HG03457 (cell line): ENCODE data around the gene C16orf78.
"Not testable (repeated sequence)": the region's sequence is repeated elsewhere in the genome, so short reads cannot be mapped to it uniquely, and the experiment has no call there.

Experiments
- ATAC-seq: cut with Tn5 transposase; IDR thresholded peaks from one replicate; pipeline ENCODE4 v1.9.1; 2021; ENCODE audit warnings: moderate number of reproducible peaks; ENCODE audit not compliant: unreplicated experiment

Gene C16orf78

DNA sequence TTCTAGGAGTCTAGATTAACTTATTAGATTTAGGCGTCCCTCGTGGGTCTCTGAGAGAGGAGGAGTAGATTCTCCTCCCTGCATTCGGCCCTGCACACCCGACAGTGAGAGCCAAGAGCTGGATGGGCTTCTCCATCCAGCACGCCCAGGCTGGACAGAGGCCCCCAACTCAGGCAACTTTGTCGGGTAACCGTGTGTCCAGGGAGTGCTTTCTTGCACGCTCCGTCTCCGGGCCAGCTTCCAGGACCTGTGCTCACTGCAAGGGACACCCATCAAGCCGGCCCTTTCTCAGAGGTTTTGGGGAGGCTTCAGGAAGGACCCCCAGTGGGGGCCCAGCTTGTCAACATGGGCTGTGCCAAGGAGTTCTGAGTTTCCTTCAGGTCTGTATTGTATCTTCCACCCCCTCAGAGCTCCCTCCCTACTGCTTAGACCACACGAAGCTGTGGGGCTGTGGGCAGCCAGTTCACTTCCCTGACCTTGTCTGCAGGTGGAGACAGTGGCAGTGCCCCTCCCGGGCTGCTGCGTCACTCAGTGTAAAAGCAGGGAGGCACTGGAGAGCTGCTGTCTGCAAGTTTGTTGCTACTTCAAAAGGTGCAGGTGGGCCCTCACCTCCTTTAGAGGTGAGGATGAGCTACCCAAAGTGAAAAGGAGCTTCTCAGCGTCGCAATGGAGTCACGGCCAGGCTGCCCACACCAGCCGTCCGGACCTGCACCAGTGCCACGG lies 24.0 kb upstream of the C16orf78 start:
- ATAC-seq = no peak

DNA sequence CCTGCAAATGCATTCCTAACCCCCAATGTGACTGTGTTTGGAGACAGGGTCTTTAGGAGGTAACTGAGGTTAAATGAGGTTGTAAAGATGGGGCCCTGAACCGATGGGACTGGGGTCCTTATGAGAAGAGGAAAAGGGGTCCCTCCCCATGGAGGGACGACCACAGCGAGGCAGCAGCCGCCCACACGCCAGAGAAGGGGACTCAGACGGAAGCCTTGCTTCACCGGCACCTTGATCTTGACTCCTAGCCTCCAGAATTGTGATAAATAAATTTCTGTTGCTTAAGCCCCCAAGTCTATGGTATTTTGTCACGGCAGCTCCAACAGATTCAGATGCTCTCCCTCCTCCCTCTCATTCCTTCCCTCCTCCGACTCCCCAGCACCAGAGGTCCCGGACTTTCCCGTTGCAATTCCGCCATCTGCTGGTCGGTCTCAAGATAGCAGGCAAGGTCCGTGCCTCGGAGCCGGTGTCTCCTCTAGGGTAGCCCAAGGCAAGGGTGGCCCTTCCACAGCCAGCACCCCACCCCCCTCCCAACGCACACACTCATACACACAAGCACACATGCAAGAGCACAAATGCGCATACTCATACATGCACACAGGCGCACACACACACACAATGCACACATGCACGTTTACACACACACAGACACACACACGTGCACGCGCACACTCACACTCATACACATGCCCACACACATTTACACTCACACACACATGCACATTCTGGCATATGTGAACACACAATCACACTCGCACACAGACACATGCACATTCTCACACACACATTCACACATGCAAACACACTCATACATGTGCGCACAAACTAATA lies 23.1 kb upstream of the C16orf78 start:
- no peak for ATAC-seq

DNA sequence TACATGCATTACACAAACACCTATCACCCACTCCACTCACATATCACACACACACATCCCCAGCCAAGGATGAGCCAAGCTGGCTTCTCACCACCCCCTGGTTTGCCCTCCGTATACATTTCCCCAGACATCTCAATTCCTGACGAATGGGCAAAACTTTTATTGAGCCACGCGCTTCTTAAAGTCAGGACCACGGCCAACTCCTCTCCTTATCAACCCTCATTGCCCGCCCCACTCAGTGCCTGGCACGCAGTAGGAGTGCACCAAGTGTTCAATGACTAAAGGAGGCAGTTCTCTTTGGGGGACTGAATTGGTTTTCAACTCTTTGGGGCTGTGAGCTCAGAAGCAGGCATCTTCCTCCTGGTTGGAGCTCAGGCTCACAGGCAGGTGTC lies 22.5 kb upstream of the C16orf78 start:
- ATAC-seq = no peak

DNA sequence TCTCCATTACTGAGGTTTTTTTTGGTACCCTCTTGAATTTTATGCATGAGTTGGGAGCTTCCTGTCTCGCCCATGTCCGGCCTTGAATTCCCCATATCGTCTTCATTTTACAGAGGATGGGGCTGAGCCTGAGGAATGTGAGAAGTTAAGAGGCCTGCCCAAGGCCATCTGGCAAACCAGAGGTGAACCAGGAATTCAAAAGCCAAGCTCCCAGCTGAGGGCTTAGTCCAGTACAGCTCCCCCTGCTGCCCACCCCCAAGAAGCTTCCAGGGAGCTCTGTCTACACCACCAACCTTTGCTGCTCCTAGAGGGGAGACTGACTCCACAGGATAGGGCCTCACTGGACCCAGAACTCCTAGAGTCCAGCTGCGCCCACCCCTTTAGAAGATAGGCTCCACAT lies 20.7 kb upstream of the C16orf78 start:
- ATAC-seq = no peak

DNA sequence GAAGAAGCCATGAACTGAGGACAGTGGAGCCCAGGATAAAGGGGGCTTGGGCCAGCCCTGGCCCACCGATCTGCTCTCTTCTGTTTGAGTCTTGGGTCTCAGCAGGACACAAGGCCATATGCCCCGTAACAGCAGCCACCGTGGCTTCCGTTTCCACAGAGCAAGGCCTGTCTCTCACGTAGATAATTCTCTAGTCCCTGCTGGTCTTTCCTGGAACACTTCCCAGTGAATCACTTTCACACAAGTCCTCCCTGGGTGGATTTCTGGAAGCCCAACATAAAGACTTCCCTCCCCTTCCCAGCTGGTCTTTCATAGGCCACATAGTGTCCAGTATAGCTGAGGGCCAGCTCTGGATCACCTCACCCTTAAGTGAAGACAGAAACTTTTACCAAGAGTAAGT lies 19.9 kb upstream of the C16orf78 start:
- ATAC-seq = no peak

DNA sequence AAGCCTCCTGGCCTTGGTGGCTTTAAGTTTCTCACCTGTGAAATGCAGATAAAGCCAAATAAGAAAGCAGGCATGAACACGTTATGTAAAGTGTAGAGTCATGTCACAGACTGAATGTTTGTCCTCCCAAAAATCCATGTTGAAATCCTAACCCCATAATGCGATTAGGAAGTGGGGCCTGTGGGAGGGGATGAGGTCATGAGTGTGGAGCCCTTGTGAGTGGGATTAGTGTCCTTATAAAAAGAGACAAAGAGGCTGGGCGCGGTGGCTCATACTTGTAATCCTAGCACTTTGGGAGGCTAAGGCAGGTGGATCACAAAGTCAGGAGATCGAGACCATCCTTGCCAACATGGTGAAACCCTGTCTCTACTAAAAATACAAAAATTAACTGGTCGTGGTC lies 19.5 kb upstream of the C16orf78 start:
- no peak for ATAC-seq

DNA sequence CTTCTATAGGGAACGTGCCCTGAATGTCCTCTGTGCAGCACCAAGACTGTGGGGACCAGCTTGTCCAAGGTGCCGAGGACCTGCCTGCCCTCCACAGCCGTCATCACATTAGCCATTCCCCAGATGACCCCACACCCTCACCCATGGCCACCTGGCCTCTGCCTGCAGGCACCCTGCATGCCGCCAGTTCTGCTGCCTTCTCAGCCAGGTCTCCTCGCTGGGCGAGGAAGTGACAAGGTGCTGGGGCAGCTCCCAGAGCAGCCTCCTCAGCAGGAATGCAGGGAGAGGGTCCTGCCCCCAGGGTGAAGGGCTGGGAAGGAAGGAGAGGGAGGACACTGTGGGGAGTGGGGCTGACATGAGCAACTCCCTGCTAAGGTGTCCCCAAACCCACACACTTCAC lies 18.6 kb upstream of the C16orf78 start:
- no peak for ATAC-seq

DNA sequence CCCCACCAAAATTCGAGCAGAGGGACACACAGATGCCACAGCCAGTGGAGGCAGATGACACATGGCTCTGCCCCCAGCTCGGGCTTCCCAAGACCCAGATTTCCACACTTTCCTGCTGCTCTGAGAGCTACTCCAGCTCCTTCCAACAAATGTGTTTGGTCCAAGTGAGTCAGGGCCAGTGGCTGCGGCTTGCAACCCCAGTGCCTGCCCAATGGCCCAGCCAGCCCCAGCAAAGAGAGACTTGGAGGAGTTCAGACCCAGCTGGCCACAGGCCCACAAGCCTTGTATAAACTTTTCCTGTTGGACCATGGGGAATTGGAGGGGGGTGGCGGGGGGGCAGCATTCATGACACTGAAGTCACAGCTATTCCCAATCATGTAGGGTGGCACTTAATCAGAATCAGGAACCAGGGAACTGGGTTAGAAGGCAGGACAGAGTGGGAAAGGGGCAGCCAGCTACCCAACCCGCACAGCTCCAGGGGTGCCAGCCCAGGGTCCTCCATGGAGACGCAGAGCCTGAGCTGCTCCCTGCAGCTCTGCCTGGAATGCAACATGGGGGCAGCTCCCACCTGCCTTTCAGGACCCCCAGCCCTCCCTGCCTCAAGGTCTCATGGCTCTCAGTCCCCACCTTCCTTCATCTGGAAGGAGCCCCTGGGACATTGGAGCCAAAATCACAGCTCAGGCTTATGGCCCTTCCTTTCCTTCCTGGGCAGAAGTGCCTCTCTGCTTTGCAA lies 17.5 kb upstream of the C16orf78 start:
- ATAC-seq = no peak

DNA sequence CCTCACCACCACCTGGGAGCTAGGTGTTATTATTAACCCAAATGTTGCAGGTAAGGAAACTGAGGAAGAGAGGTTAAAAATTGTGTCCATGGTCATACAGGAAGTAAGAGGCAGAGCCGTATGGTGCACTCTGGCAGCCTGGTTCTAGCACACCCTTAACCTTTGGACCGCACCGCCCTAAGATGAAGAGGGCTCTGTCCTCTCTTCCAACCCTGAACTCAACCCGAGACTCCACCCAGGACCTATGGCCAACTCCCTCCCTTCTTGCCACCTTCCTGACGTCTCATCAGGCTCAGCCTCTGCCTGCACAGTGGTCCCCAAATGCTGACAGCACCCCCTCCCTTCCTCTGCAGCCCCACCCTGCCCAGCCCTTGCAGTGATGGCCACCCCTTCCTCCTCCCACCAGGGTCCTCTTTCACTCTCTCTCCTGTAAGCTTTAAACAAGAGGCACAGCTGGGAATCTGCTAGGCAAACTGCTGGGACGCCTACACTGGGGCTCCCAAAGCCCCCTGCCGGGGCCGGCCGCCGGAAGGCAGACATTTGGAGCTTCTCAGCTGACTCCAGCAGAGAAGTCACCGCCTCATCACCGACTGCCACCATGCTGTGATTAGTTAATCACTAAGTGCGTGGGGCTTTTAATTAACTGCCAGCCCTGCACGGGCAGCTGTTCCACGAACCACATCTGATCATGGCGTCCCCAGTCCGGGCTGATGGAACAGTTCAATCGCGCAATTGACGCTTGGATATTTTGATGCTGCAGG lies 16.7 kb upstream of the C16orf78 start:
- no peak for ATAC-seq

DNA sequence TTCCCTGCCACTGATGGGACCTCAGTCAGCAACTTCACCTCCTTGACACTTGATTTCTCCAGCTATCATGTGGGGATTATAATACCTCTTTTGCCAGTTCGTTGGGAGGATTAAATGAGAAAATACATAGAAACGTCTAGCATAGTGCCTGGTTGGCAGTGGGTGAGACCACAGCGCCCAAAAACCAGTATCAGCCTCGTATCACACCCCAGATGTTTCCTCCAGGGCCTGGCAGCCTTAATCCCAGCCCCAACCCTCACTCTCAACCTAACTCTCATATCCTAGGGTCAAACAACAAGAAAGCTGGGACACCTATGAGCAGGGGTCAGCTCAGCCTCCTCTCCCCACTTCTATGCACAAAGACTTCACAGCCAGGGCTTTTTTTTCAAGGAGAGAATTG lies 14.0 kb upstream of the C16orf78 start:
- no peak for ATAC-seq

DNA sequence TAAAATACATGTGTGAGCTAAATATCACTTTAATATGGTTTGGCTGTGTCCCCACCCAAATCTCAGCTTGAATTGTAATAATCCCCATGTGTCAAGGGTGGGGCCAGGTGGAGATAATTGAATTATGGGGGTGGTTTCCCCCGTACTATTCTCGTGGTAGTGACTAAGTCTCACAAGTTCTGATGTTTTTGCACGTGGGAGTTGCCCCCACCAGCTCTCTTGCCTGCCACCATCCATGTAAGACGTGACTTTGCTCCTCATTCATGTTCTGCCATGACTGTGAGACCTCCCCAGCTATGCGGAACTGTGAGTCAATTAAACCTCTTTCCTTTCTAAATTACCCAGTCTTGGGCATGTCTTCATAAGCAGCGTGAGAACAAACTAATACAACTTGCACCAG lies 11.9 kb upstream of the C16orf78 start:
- ATAC-seq = not testable (repeated sequence)

DNA sequence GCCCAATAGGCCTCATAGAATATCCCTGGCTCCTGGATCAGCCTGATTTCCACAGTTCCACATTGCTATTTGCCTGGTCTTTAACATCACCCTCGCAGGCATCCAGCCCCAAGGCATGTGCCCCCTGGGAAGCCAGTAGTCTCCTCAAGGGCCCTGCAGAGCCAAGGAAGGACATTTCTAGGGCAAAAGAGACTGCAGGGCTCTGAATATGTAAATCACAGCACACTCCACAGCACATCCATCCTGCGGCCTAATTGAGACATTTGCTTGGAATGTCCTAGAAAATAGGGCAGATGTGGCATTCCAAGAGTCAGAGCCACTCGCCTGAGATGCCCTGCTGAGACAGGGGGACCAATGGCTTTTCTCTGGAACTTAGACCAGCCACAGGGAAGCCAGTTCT lies 11.4 kb upstream of the C16orf78 start:
- no peak for ATAC-seq

DNA sequence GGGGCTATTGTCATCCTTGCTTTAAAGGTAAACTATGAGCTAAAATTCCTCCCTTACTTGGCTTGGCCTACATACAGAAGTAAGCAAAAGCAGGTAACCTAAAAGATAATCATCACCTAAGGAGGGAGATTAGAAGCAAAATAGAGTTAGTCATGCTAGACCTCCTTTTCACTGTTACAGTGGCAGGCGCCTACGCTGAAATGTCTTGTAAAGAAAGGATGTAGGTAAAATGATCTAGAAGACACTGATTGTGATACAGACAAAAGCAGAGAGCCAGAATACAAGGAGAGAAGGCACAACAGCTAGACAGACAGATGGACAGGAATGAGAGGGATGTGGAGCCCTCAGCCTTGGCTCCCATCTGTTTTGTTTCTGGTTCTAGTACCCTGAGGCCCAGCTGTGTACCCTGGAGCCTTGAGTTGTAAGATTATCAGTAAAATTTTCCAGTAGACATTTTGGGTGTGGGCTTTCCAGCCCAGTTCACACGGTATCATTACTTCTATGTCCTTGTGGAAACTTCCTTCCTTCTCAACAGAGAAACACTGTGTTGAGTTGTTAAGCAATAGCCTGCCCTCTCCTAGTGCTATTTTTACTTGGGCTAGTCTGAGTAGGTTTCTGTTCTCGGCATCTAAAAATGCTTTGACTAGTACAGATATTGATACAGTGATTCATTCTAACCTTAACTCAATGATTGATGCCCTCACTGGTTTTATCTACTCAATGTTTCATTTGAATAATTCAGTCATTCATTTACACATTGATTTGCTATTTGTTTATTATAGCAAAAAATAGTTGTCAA lies 7.7 kb upstream of the C16orf78 start:
- peak; percentile 77 for ATAC-seq

DNA sequence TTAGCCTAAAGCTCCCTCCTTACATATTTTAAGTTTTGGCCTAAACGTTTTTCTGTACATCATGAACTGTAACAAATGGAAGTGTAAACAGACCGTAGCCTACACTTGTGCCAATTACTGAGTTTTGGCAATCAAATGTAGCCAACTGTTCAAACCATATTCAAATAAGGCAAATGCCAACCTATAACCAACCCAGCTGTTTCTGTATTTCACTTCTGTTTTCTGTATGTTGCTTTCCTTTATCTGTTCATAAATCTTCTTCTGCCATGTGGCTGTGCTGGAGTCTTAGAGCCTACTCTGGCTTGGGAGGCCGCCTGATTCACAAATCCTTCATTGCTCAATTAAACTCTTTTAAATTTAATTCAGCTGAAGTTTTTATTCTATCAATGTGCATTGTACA lies 6.9 kb upstream of the C16orf78 start:
- peak; percentile 61 for ATAC-seq

DNA sequence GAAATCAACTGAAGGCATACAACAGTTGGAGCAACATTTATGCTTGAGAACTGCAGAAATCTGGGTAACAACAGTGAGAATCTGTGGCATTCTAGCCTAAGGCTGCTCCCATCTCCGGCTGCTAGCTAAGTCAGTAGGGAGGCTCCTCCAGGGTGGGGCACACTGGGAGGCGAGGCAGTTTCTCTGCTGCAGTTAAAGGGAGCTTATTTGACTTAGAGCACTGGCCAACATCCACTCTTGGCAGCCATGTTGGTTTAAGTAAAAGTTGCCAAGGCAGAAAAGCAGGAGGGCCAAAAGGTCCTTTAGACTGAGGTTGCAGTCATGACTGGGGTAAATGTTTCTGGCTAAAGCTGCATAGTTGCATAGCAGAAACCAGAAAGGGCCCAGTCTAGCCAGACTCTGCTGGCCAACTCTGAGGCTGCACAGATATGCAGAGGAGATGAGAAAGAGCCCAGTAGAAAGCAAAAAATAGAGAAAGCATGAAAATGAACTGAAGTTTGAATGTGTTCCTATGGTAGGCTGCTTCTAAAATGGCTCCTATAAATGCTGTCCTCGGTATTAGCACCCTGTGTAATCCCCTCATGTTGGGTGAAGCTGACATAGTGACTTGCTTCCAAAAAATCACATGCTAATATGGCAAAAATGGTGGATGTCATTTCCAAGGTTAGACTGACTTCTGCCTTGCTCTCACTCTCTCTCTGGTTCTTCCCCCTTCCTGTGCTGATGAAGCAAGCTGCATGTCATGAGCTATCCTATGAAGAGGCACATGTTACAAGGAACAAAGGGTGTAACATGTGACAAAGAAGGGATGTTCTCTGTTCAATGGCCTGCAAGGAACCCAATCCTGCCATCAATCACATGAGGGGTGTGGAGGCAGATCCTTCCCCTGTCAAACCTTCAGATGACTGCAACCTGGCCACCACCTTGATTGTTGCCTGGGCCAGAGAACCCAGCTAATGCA lies 3.7 kb upstream of the C16orf78 start:
- no peak for ATAC-seq

DNA sequence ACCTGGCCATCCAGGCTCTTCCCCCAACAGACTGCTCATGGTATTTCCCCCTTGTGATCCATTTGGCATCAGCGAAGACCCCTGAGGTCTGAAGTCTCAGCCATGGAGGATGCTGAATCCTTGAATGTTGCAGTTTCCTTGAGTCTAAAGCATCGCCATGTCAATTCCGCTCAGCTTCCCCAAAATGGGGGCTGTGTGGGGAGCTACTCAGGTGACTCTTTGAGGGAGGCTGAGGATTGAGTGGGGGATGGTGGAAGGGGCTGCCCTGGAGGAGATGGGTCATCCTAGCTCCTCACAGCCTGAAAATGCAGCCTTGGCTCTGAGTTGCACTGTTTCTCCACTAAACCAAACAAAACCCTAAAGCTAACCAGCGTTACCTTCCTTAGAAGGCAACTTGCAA lies 2.6 kb downstream of the C16orf78 start:
- no peak for ATAC-seq

DNA sequence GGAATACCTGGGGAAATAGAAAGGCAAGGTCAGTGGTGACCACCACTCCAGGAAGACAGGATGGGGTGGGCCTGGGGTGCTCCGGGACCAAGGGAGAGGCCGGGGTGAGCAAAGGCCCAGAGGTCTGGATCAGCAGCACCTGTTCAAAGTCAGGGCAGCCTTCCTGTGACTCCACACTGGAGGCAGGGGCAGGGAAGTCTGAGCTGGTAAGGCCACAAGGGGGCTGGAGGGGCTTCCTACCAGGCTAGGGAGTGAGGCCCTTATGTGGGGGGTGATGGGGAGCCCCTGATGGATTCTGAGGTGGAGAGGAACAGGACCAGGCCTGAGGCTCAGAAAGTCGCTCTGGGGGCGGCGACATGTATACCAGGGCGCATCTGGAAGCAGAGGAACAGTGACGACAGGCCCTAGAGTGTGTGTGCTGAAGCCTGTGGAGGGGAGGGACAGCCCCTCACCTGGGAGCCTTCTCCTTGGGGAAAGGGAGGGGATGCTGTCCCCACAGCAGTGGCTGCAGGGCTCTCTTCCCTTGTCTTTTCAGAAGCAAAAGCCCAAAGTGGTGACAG lies 3.7 kb downstream of the C16orf78 start:
- no peak for ATAC-seq

DNA sequence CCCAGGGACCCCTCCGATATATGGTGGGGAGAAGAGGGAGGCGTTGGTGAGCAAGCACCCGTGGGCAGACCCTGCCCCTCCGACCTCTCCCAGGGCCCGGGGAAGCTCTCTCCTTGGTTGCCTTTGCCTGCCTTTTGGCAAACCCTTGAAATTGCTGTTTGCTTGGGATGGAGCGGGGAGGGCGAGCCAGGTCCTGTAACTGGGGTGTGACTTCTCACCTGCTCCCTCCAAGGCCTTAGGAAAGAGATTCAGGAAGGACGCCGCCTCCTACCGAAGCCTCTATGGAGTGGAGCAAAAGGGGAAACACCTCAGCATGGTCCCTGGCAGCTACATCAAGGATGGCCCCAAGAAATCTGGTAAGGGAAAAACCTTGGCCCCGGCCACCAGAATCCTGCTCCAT lies 4.6 kb downstream of the C16orf78 start:
- ATAC-seq = no peak

DNA sequence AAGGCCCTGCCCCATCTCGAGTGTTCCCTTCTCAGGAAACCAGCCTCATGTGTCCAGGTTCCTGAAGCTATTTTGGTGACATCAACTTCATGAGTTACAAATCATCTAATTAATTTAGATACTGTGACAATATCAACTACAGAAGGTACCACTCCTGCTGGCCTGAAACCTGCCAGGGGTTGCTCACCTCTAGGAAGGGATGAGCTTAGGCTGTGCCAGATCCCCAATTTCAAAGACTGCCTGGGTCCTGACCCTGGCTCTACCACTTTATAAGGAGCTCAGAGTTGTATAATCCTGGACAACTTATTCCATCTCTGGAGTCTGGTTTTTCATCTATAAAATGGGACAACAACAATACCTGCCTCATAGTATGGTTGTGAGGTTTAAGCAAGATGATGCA lies 5.2 kb downstream of the C16orf78 start:
- ATAC-seq = no peak
